Ramos (cell line): Measurements from ENCODE around the gene OGT.
"Not testable (repeated sequence)": the region's sequence is repeated elsewhere in the genome, so short reads cannot be mapped to it uniquely, and the experiment has no call there.

Source experiments
- in situ Hi-C: fragments of 300-500 bp; cut with MboI; formaldehyde crosslinking; loops from one replicate; pipeline ENCODE4 v1.14.3; 2022; ENCODE audit warnings: low sequenced_read_pairs; ENCODE audit not compliant: unreplicated experiment

Gene OGT

DNA sequence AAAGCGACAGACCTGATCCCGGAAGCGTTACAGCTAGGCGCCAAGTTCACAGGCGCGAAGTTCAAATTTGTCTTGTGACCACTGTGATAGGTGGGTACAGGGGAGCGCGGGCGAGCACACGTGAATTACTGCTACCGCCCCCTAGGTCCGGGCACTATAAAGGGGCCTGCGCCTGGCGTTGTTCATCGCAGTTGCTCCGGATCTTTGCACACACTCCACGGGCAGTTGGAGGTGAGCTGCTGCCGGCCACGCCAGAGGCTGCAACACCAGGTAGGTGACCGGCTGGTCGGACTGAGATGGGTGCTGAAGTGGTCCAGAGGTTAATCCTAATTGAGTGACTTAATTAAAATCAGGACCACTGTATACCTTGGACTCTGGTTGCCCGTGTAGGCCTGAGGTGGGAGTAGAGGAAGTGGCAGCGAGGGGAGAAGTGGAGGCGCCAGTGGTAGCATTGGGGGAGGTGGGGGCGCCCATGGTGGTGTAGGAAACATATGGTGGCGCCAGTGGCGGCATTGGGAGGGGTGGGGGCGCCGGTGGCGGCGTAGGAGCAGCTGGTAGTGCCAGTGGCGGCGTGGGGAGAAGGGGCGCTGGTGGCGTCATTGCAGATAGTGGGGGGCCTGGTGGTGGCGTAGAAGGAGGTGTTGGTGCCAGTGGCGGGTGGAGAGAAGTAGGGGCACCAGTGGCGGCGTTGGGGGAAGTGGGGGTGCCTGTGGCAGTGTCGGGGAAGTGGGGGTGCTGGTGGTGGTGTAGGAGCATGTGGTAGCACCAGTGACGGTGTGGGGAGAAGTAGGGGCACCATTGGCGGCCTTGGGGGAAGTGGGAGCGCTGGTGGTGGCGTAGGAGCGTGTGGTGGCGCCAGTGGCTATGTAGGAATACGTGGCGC, 45.6 kb downstream of the OGT start, which contains the start of gene GCNA:
TSS of gene GCNA (plus strand) at position 185 of the 883 bp plus-strand sequence. CDS start 2,385 bp downstream, outside the sequence.
- in situ Hi-C loops: no loop called here

DNA sequence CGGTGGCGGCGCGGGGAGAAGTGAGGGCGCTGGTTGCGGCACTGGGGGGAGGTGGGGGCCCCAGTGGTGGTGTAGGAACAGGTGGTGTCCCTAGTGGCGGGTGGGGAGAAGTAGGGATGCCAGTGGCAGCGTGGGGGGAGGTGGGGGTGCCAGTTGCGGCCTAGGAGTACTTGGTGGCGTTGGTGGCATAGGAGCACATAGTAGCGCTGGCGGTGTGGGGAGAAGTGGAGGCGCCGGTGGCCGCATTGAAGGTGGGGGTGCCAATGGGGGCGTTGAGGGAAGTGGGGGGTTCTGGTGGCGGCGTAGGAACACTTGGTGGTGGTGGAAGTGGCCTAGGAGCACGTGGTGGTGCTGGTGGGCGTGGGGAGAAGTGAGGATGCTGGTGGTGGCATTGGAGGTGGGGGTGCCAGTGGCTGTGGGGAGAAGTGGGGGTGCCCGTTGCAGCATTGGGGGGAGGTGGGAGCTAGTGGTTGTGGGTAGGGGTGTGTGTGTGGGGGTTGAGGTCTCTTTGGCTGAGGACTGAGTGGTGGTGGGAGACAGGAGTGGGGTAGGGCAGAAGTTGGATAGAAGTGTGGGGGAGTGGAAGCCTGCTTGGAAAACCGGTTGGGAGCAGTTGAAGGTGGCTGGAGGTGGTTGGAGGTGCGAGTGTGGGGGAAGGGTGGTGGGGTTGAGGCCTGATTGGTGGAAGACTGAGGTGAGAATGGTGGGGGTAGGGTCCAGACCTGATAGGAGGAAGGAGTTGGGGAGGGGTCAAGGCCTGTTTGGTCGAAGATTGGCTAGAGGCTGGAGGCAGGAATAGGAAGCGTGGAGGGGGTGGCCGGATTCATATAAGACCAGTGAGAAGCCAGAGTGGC, 46.5 kb downstream of the OGT start:
- in situ Hi-C loops: no loop called here

DNA sequence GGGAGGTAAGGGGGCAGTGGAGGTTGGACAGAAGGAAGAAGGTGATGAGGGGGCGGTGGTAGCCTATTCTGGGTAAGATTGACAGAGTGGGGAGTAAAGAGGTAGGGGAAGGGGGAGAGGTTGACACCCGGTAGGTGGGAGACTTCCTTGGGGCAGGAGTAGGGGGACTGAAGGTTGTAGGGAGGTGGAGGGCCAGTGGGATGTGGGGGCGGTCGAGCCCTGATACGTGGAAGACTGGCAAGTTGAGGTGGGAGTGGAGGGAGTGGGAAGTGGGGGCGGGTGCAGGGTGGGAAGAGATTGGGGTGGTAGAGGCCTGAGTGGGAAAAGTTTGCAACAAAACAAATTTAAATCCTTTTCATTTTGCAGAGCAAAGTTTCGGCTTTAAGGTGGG, 47.1 kb downstream of the OGT start:
- in situ Hi-C loops: no loop called here

DNA sequence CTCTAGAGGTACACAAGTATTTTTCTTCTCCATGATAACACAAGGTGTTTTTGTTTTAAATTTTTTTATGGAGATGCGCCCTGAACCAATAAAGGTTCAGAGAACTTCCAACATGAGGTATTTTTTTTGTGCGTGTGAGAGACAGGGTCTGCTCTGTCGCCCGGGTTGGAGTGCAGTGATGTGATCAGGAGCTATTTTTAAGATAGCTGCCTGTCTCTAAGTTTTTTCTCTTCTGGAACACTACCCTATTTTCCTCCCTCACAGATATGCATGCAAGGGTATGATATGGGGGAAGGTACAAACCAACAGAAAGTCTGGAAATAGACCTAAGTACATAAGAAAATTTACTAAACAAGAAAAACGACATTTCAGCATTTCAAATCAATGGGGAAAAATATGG, 48.3 kb downstream of the OGT start:
- in situ Hi-C loops: no loop called here

DNA sequence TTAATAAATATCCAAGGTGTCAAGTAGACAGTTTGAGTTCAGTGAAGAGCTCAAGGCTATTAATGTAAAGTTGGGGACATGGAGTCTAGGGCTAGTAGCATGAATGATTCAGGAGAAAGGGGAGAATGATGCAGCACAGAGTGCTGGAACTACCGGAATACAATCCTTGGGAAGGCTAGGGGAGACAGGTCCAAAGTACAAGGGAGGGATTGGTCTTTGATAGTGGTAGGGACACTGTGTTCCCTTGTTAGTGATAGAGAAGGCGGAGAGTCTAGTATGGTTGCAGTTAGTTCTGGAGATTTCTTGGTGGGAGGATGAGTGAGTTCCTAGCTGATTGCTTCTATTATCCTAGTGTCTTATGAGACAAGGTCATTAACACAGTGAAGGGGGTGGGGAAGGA, 54.0 kb downstream of the OGT start:
- in situ Hi-C loops: no loop called here

DNA sequence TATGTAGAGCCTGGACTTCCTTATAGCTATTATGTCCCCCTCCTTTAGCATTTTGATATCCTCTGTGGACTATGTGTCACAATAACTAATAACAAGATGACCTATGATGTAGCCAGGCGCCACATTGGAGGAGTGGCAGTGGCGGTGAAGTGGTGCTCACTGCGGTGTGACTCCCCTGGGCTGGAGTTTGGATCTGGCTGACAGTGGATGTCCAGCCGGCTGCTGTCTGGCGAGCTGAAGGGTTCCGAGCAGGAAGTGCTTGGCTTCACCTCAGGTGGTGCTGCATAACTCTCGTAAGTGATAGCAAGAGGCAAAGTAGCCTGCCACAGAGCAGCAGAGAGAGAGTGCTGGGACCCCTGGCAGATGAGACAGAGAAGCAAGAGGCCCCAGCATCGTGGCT, 60.3 kb downstream of the OGT start:
- in situ Hi-C loops: not testable (repeated sequence)

DNA sequence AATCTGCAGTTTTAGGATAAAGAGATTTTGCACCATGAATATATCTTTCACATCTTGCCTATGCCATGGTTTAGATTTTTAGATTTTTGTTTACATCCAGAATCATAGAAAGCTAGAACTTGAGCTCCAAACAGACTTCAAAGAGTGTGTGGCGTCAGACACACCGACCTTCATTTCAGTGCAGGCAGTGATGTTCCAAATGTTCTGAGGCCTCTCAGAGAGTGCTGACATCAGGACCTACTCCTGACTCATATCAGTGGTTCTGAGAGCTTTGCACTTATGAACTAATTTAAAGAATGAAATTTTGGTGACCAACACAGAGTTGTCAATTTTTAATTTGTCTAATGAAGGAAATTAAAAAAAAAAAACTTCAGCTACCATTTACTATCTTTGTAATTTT, 67.1 kb downstream of the OGT start:
- in situ Hi-C loops: no loop called here

DNA sequence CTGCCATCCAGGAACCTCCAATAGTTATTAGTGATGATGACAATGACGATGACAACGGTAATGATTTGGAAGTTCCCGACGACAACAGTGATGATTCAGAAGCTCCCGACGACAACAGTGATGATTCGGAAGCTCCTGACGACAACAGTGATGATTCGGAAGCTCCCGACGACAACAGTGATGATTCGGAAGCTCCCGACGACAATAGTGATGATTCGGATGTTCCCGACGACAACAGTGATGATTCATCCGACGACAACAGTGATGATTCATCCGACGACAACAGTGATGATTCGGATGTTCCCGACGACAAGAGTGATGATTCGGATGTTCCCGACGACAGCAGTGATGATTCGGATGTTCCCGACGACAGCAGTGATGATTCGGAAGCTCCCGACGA, 70.7 kb downstream of the OGT start:
- in situ Hi-C loops: no loop called here

DNA sequence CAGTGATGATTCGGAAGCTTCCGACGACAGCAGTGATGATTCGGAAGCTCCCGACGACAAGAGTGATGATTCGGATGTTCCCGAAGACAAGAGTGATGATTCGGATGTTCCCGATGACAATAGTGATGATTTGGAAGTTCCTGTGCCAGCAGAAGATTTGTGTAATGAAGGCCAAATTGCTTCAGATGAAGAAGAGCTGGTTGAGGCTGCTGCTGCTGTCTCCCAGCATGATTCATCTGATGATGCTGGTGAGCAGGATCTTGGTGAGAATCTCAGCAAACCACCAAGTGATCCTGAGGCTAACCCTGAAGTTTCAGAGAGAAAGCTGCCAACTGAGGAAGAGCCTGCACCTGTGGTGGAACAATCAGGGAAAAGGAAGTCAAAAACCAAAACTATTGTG, 71.2 kb downstream of the OGT start:
- in situ Hi-C loops: no loop called here

DNA sequence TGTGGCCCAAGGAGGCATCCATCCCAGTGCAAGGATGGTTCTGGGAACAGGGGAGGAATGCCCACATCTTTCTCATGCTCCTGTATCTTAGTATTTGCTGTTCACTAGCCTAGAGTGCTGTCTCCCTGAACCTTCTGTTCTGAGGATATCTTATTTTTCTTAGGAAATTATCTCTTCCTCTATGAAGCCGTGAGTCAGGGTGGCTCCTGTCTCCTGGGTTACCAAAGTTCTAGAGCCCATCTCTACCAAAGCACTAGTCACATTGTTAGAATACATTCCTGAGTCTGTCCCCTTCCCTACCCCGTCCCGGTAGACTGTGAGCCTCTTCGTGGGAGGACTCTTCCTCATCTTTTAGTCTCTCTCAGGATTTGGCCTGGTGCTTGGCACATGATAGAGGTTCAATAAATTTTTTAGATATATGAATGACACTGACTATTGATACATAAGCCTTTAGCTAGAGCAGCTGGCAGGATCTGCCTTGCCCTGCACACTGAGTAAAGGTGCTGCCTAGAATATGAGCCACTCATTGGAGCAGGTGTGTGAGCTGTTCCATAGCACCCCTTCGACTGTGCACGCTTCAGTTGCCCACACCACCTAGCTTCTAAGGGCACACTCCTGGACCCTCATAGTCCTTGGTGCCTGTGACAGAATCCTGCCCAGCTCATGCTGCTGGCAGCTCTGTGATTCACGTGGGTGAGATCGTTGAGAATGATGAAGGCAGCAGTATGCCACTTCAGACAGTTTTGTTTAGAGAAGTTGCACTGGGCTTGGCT, 72.1 kb downstream of the OGT start:
- in situ Hi-C loops: no loop called here

DNA sequence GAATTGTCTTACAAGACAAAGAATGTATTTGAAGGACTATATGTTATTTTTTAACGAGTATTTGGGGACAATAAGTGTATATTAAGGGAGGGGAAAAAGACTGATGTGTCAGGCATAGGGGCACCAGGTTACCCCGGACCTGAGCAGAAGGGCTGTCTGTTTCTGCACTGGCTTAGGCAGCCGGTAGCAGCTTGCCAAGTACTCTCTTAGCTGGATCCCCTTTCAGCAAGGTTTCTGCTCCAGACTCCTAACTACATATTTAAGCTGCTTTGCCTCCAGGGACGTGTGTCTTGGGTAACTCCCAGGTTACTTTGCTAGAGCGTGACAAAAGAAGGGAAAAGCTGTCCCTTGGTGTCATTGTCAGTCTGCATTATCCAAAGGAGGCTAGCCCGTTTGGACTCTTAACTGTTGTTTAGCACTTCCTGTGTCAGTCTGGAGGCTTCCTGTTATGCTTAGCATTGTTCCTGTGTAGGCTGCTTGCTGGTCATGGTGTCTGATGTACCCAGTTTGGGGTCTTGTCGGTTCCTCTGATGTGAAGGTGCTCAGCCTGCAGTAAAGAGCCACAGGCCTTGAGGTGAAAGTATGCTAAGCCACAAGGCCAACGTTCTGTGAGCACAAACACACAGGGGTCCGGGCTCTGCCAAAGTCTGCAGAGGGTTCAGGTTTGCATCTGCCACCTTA, 73.8 kb downstream of the OGT start:
- in situ Hi-C loops: no loop called here

DNA sequence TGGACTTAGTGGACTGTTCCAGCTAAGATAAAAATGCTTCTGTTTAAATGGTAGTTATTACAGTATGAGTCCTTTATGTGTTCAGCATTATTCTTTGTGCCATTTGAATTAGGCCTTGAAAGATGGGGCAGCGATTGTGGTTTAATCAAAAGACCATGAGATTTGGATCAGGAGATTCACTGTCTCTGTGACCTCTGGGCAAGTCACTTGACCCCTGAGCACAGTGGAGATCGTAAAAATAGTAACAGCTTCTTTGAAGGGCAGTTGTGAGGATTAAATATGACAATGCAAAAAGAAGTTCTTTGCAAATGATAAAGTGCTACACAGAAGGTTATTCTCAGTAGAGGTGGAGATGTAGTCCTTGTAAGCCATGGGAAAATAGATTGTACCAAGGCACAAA, 74.6 kb downstream of the OGT start:
- in situ Hi-C loops: no loop called here

DNA sequence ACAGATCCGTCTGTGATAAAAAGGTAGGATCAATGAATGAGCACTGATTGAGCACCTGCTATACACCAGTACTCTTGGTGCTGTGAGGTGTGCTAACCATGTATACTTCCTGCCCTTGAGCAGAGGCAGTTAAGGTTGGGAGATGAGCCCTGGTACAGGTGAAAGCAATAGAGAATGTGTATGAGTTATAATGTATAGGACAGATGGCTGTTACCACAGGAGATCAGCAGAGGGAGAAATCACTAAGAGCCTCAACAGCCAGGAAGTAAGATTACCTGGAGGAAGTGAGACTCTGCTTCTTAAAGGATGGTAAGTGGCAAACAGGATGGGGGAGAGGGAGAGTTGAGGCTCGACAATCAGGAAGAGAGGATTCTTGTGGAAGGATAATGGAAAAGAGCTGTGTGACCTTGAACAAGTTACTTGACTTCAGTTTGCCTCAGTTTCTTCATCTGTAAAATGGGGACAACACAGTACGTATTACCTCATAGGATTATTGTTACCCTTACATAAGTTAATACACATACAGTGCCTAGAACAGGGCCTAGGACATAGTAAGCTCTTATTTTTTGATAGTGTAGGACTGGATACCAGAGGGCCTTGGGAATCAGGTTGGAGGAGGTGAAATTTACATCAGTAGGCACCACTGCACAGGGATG, 76.3 kb downstream of the OGT start:
- in situ Hi-C loops: no loop called here

DNA sequence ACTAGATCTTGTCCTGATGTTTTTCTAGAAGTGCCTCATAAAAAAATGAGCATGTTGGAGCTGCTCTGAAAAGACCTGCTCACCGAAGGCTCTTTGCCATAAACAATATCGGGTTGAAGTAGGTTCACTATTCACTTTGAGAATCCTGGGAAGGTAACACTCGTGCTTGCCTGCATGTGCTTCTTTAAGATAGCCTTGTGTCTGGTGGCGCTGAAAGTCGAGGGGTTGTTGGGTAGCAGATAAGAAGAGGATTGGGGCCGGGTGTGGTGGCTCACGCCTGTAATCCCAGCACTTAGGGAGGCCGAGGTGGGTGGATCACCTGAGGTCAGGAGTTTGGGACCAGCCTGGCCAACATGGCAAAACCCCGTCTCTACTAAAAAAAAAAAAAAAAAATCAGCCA, 78.8 kb downstream of the OGT start:
- in situ Hi-C loops: not testable (repeated sequence)

DNA sequence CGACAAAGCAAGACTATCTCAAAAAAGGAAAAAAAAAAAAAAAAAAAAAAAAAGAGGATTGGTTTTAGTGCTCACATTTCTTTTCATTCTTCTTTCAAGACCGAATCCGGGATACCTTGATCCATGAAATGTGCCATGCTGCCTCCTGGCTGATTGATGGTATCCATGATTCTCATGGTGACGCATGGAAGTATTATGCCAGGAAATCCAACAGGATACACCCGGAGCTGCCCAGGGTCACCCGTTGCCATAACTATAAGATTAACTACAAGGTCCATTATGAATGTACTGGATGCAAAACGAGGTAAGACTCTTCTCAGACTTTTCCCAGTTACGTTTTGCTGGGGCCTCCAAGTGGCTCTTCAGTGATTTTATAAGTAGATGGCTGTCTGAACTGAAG, 79.4 kb downstream of the OGT start:
- in situ Hi-C loops: no loop called here

DNA sequence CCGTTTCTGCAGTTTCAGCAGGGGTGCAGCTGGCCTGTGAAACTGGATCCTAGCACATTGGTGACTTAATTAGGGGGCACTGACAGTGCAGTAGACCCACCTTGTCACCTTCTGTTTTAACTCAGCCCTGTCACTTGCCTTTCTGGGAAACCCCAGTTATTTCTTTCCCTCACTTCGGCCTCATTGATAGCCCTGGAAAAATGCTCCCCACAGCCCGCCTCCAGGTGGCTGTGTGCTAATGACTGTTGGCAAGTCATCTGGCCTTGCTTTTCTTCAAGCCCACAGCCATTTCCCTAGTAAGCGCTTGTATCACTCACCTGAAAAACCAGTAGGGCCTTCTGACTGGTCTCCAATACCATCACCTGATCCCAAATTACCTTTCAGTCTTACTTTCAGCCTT, 82.2 kb downstream of the OGT start:
- in situ Hi-C loops: no loop called here

DNA sequence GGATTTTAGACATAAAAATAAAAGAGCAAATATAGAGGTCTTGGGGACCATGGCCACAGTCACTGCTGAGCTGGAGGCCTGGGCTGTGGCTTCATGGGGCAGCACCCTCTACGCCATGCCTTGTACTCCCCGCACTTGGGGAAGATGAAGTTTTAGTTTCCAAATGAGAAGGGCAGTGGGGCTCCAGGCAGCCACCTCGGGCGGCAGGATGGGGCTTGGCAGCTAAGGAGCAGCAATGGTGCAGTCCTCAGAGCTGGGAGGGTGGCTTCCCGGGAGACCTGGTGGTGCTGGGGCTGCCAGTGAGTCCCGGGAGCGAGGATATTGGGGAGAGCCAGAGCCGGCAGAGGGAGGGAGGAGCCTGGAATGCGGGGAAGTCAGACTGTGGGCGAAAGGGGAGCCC, 83.0 kb downstream of the OGT start:
- in situ Hi-C loops: no loop called here

DNA sequence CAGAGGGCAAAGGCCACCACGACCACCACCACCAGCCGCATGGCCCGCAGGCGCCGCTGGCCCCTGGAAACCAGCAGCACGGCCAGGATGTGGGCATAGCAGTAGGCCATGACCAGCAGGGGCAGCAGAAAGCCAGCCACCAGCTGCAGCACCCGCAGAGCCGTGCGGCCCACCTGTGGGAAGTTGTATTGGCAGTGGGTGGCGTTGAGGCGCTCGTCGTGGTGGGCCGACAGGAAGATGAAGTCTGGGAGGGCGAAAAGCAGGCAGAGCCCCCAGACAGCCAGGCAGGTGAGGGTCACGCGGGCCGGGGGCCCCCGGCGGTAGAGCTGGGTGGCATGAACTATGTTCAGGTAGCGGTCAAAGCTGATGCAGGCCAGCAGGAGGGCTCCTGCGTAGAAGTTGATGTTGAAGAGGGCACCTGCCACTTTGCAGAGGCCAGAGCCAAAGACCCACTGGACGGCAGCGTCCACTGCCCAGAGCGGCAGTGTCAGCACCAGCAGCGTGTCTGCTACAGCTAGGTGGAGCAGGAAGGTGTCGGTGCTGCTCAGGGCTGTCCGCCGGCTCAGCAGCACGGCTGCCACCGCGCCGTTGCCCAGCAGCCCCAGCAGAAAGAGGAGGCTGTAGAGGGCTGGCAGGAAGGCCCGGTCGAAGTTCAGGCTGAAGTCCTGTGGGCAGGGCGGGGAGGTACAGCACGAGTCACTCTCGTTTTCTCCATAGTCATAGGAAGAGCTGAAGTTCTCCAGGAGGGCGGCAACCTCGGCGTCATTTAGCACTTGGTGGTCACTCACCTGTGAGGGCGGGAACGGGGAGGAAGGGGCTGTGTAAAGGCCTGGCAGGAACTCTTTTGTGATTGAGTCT, 84.0 kb downstream of the OGT start:
- in situ Hi-C loops: no loop called here

DNA sequence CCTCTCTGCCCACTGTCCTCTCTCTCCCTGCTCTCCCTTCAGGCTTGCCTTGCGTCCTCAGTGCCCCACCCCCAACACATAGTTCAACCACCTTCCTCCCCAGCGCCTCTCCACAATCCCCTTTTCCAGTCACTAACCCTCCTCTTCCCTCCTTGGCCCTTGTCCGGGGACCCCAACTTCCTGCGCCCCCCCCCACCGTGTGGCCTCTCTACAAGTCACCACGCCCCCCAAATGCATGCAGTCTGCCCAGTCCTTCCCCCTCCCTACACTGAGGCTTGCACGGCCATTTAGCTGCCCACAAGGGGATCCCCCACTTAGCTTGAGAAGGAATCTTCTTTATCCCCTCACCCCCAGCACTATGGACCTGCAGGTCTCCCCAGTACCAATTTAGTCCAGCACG, 84.8 kb downstream of the OGT start:
- in situ Hi-C loops: no loop called here
